HG03457 (cell line): ENCODE results near the gene RNF13.
"Not testable (repeated sequence)": the region's sequence is repeated elsewhere in the genome, so short reads cannot be mapped to it uniquely, and the experiment has no call there.

Experiments
- ATAC-seq: cut with Tn5 transposase; IDR thresholded peaks from one replicate; pipeline ENCODE4 v1.9.1; 2021; ENCODE audit warnings: moderate number of reproducible peaks; ENCODE audit not compliant: unreplicated experiment

RNF13 gene

DNA sequence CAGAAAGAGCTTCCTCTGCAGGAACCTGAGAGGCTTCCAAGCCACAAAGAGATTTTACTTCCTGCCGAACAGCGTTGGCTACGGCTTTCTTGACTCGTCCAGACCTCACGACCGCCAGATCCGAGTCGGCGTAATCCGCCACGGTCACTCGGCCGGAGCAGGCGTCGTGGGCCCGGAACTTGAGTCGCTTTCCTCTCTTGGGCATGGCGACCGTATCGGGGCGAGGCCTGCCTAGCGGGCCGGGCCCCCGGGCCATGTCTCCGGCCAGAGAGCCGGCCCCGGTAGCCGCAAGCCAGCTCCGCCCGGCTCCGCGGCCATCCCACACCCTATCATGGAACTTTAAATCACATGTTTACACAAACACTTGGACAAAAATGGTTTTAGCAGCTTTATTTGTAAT is 170.0 kb downstream of the RNF13 start:
- not testable (repeated sequence) for ATAC-seq

- no peak for ATAC-seq
Observed at GRCh38 chr3:149983628-149984027, 170.6 kb downstream of the RNF13 start.

DNA sequence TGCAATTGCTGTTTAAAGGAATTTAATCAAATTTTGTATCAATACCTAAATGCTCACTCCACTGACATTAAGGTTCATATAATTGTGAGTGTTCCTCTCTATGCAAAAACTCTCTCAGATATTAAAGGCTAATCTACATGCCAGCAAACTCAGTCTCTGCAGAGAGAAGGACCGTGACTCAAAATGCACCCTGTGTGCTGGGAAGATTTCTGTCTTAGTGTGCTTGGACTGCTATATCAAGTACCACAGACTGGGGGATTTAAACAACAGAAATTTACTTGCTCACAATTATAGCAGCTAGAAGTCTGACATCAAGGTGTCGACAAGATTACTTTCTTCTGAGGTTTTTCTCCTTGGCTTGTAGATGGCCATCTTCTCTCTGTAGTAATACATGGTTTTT is 176.3 kb downstream of the RNF13 start:
- ATAC-seq = no peak

GRCh38 chr3:149990423-149990948 is 177.5 kb downstream of the RNF13 start:
- no peak for ATAC-seq

DNA sequence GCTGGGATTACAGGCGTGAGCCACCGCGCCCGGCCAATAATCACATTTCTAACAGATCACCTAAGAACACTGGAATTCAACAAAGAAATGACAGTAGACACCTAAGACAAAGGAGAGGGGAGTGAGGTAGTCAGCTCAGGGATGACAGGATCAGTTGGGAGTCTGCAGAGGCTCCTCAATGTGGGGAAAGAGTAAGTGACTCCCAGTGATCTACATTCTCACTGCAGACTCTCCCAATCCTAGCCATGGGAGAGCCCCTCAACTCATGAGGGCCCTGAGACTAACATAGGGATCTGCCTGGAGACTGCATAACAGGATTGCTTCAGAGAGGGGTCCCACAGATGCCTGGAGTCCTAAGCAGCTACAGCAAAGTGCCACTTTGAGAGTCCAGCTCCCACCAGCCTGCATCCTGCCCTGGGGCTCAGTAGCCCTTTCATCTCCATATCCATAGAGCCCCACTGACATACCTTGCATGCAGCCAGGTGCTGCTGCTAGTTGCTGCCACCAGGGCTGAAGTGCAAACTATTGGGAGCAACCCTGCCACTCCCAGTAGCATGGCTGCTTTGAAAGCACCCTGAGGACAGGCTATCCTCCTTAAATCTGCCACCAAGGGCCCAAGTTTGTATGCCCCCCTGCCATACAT is 179.5 kb downstream of the RNF13 start:
- ATAC-seq = no peak

DNA sequence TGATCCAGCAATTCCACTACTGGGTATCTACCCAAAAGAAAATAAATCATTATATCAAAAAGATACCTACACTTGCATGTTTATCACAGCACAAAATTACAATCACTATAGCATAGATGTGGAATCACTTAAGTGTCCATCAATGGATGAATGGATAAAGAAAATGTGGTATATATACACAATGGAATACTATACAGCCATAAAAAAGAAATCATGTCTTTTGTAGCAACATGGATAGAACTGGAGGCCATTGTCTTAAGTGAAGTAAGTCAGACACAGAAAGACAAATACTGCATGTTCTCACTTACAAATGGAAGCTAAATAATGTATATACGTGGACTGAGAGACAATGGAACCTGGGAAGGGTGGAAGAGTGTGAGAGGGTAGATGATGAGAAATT is 185.9 kb downstream of the RNF13 start:
- ATAC-seq = no peak

DNA sequence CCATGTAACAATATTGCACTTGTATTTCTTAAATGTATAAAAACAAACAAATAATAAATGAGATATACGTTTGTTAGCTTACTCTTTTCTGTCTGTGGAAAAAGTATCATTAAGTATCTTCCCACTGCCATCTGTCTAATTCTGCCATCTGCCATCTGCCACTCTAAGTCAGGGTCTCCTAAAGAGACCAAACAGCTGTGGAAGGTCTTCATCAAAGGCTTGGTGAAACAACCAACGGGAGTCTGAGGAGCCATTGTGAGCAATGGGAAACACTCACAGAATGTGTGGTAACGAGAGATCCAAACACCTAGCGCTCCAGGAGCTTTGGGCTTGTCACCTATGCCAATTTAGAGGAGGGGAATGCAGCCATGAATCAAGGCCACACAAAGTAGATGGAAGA is 186.4 kb downstream of the RNF13 start:
- ATAC-seq = no peak

GRCh38 chr3:150000641-150001040 is 187.6 kb downstream of the RNF13 start:
- no peak for ATAC-seq

DNA sequence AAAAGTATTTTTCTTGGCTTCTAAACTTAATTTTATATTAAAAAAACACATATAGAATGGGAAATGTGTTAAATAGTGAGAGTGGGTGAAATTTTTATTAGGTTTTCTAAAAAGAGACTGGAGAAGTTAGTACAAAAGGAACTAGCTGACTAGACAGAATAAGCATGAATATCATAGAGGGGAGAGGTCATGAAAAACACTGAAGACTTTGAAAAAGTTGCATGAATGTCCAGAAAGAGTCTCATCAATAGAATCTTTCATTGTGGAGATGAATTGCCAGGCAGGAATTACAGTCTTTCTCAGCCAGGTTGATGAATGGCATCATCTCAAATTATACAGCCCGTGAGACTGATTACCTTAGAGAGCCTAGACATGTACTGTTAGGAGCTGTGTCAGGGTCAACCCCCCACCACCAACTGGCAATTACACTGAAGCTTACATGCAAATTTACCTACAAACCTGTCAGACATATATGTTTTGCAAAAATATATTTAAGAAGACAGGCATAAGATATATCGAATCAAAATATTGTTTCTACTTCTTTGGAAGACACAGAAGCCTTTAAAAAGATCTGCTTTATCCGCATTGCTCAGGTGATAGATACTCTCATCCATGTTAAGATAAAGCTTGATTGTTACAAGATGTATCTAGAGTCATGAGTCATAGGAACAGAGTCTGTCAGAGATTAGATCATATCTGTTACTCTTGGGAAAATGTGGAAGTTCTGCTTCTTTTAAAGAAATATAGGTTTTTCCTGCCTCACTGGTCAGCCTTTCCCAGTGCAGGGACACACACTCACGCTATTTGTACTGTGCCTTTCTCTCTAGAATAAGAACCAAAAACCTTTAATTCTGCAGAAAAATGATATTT is 192.5 kb downstream of the RNF13 start:
- no peak for ATAC-seq

DNA sequence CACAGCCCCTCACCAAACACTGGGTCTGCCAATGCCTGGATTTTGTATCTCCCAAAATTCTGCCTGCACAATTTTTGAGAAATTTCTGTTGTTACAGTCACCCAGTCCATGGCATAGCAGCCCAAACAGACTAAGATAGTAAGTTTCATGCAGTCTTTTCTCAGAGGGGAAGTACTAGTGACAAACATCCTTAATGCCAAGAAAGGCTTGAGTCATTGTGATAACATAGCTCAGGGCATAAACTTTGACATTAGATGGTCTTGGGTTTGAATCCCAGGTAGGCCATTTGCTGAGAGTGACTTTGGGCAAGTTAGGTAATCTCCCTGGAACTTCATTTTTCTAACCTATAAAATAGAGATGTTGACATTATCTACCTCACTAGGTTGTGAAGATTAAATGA is 193.8 kb downstream of the RNF13 start:
- no peak for ATAC-seq
